Liver (tissue), 3 donors: ENCODE results near the gene FRMD1.

Source experiments
- ATF3 ChIP-seq: IDR thresholded peaks from 2 replicates; pipeline ENCODE4 v1.6.1; 2016; ENCODE audit warnings: antibody characterized with exemption
- CTCF ChIP-seq: fragments of 150-350 bp; IDR thresholded peaks from 2 replicates; pipeline ENCODE4 v1.5.1; 2017; ENCODE audit warnings: improper control_type of control experiment, low read depth, low read length; ENCODE audit not compliant: missing input control
- EGR1 ChIP-seq, 2 donors: IDR thresholded peaks; 2 replicates each; pipeline ENCODE4 v1.6.1; 2016 to 2018; ENCODE audit warnings: antibody characterized with exemption in 2 of 2, low read depth in 2 of 2
- JUND ChIP-seq, 2 donors: IDR thresholded peaks; 2 replicates each; pipeline ENCODE4 v1.6.1; 2016; ENCODE audit warnings: antibody characterized with exemption in 2 of 2
- NR2F2 ChIP-seq: IDR thresholded peaks from 2 replicates; pipeline ENCODE4 v1.6.1; 2016; ENCODE audit warnings: antibody characterized with exemption
- RAD21 ChIP-seq, 2 donors: IDR thresholded peaks; 2 replicates each; pipeline ENCODE4 v1.6.1; 2016; ENCODE audit warnings: antibody characterized with exemption in 2 of 2, mild to moderate bottlenecking in 2 of 2
- REST ChIP-seq: IDR thresholded peaks from 2 replicates; pipeline ENCODE4 v1.6.1; 2016; ENCODE audit warnings: antibody characterized with exemption, mild to moderate bottlenecking
- RXRA ChIP-seq, 2 donors: IDR thresholded peaks; 2 replicates each; pipeline ENCODE4 v1.6.1; 2017 to 2018; ENCODE audit warnings: antibody characterized with exemption in 2 of 2, mild to moderate bottlenecking in 1 of 2
- SP1 ChIP-seq: IDR thresholded peaks from 2 replicates; pipeline ENCODE4 v1.6.1; 2018; ENCODE audit warnings: antibody characterized with exemption, mild to moderate bottlenecking
- TAF1 ChIP-seq: conservative IDR thresholded peaks from 2 replicates; pipeline ENCODE4 v1.6.1; 2016; ENCODE audit warnings: antibody characterized with exemption, mild to moderate bottlenecking
- TF ChIP-seq, protein P1 (sequence below): IDR thresholded peaks from 2 replicates; pipeline ENCODE4 v1.6.1; 2016; ENCODE audit warnings: antibody characterized with exemption
- TF ChIP-seq, protein P2 (sequence below): IDR thresholded peaks from 2 replicates; pipeline ENCODE4 v1.6.1; 2016; ENCODE audit warnings: antibody characterized with exemption
- donor health status: healthy.
- donor health status: healthy.

- no peak for TF ChIP-seq CTCF
- TF ChIP-seq REST = no peak
- no peak for TF ChIP-seq TAF1
- TF ChIP-seq NR2F2 = no peak
- no peak for TF ChIP-seq JUND (IDR thresholded peaks at IDR 0.05)
- no peak for TF ChIP-seq SP1
- no peak for TF ChIP-seq RAD21 (IDR thresholded peaks at IDR 0.05)
- TF ChIP-seq RXRA (IDR thresholded peaks at IDR 0.05) = no peak
- TF ChIP-seq EGR1 (IDR thresholded peaks at IDR 0.05; ENCODE audit: low read depth in 2 of 2) = no peak
- TF ChIP-seq, protein P1, sequence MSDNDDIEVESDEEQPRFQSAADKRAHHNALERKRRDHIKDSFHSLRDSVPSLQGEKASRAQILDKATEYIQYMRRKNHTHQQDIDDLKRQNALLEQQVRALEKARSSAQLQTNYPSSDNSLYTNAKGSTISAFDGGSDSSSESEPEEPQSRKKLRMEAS = no peak
- no peak for TF ChIP-seq ATF3
- TF ChIP-seq, protein P2, sequence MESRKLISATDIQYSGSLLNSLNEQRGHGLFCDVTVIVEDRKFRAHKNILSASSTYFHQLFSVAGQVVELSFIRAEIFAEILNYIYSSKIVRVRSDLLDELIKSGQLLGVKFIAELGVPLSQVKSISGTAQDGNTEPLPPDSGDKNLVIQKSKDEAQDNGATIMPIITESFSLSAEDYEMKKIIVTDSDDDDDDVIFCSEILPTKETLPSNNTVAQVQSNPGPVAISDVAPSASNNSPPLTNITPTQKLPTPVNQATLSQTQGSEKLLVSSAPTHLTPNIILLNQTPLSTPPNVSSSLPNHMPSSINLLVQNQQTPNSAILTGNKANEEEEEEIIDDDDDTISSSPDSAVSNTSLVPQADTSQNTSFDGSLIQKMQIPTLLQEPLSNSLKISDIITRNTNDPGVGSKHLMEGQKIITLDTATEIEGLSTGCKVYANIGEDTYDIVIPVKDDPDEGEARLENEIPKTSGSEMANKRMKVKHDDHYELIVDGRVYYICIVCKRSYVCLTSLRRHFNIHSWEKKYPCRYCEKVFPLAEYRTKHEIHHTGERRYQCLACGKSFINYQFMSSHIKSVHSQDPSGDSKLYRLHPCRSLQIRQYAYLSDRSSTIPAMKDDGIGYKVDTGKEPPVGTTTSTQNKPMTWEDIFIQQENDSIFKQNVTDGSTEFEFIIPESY = no peak
Observed at GRCh38 chr6:168035661-168036545, 43.1 kb downstream of the FRMD1 start.
